Measurements from ENCODE around the gene CNPY2. TPM values are rescaled to one million over a fixed set of nuclear protein-coding genes. Genes with fewer than 3 reads are reported as not detected.
A peak's percentile ranks its signal among the peaks of the same experiment; 100 is the strongest.

Gene CNPY2
- 199 TPM for polyA plus RNA-seq (2013, experiment 1 of 2)
- 210 TPM for polyA plus RNA-seq (2013, experiment 2 of 2)

GRCh38 chr12:56315622-56316473, at the start of gene CNPY2:
Gene CNPY2, minus strand, starts transcription at chr12:56315988. Its CDS starts 771 bp downstream, at chr12:56315217.
- Histone ChIP-seq H2BK15ac (ENCODE audit: low read depth, poor library complexity, severe bottlenecking) (peak within 1 kb of the TSS; percentile 13), H3K27ac (ENCODE audit: low read length, poor library complexity, severe bottlenecking) (peak within 1 kb of the TSS; percentile 91), H2AK5ac (ENCODE audit: low read length, severe bottlenecking) (peak within 1 kb of the TSS; percentile 86), H4K91ac (ENCODE audit: low read length) (peak within 1 kb of the TSS; percentile 95), H3K4me3 (ENCODE audit: insufficient read depth in 1 of 2, low read depth in 1 of 2, low read length in 2 of 2) (peak within 1 kb of the TSS; percentile 91 to 100), H3K14ac (ENCODE audit: low read length in 2 of 2) (peak within 1 kb of the TSS in 1 of 2 experiments; percentile 95), H3K9me3 (ENCODE audit: control insufficient read depth, low read length) (no peaks in the 10 kb centered on the region), H2BK120ac (ENCODE audit: low read depth, low read length) (peak within 1 kb of the TSS; percentile 62), H3K27me3 (ENCODE audit: control insufficient read depth in 1 of 2, insufficient read depth in 1 of 2, low read length in 2 of 2) (no peaks in the 10 kb centered on the region), H2AFZ (ENCODE audit: low read depth, low read length) (peak within 1 kb of the TSS; percentile 96), H3K18ac (ENCODE audit: low read depth in 1 of 2, low read length in 2 of 2) (peak within 1 kb of the TSS; percentile 96 to 99), H3K79me1 (replicated peaks; ENCODE audit: low read length, poor library complexity, severe bottlenecking) (peaks cover 11% of the 10 kb centered on the region), H3K4me1 (ENCODE audit: control insufficient read depth, insufficient read depth, low read depth, low read length) (peaks cover 6% of the 10 kb centered on the region), H3K4ac (ENCODE audit: low read depth in 1 of 2, low read length in 2 of 2) (peak within 1 kb of the TSS; percentile 86 to 90), H3K36me3 (ENCODE audit: control insufficient read depth in 1 of 2, insufficient read depth in 2 of 2, low read depth in 1 of 2, low read length in 2 of 2) (peaks cover 31 to 34% of the 10 kb centered on the region in 2 experiments), H2BK12ac (ENCODE audit: low read length in 2 of 2) (peak within 1 kb of the TSS; percentile 66 to 86), H3K4me2 (ENCODE audit: low read length, poor library complexity, severe bottlenecking) (peak within 1 kb of the TSS; percentile 88), H4K8ac (ENCODE audit: low read length) (peak within 1 kb of the TSS; percentile 93), H2BK5ac (ENCODE audit: low read depth, low read length, poor library complexity, severe bottlenecking) (peak within 1 kb of the TSS; percentile 48), H3K23ac (ENCODE audit: low read length in 2 of 2) (peak within 1 kb of the TSS; percentile 22 to 92), H3K9ac (ENCODE audit: low read length) (peak within 1 kb of the TSS; percentile 96)
- DNase-seq = peak; percentile 98
- WGBS = under 1% methylated on average over 62 of the region's 62 CpGs

GRCh38 chr12:56362130-56363059, 46.6 kb upstream of the CNPY2 start, which contains the start of gene APOF:
Gene APOF, minus strand, starts transcription at chr12:56362857. Its CDS starts 112 bp downstream, at chr12:56362745.
- H3K14ac ChIP-seq (ENCODE audit: low read length in 2 of 2) = no peak within 1 kb of the TSS
- no peak for DNase-seq
- no peak within 1 kb of the TSS for H3K23ac ChIP-seq (ENCODE audit: low read length in 2 of 2)
- H3K4me1 ChIP-seq (ENCODE audit: control insufficient read depth, insufficient read depth, low read depth, low read length) = peaks cover 2% of the 10 kb centered on the region
- H3K4me3 ChIP-seq (ENCODE audit: insufficient read depth in 1 of 2, low read depth in 1 of 2, low read length in 2 of 2) = no peak within 1 kb of the TSS
- no peak within 1 kb of the TSS for H2AFZ ChIP-seq (ENCODE audit: low read depth, low read length)
- no peak within 1 kb of the TSS for H2BK12ac ChIP-seq (ENCODE audit: low read length in 2 of 2)
- no peak within 1 kb of the TSS for H2BK15ac ChIP-seq (ENCODE audit: low read depth, poor library complexity, severe bottlenecking)
- no peaks in the 10 kb centered on the region for H3K9me3 ChIP-seq (ENCODE audit: control insufficient read depth, low read length)
- H3K36me3 ChIP-seq (ENCODE audit: control insufficient read depth in 1 of 2, insufficient read depth in 2 of 2, low read depth in 1 of 2, low read length in 2 of 2) = peaks cover 0 to 6% of the 10 kb centered on the region in 2 experiments
- H4K91ac ChIP-seq (ENCODE audit: low read length) = no peak within 1 kb of the TSS
- no peak within 1 kb of the TSS for H2AK5ac ChIP-seq (ENCODE audit: low read length, severe bottlenecking)
- H3K4ac ChIP-seq (ENCODE audit: low read depth in 1 of 2, low read length in 2 of 2) = no peak within 1 kb of the TSS
- no peak within 1 kb of the TSS for H2BK120ac ChIP-seq (ENCODE audit: low read depth, low read length)
- H3K18ac ChIP-seq (ENCODE audit: low read depth in 1 of 2, low read length in 2 of 2) = no peak within 1 kb of the TSS
- no peak within 1 kb of the TSS for H2BK5ac ChIP-seq (ENCODE audit: low read depth, low read length, poor library complexity, severe bottlenecking)
- no peaks in the 10 kb centered on the region for H3K27me3 ChIP-seq (ENCODE audit: control insufficient read depth in 1 of 2, insufficient read depth in 1 of 2, low read length in 2 of 2)
- H4K8ac ChIP-seq (ENCODE audit: low read length) = no peak within 1 kb of the TSS
- H3K79me1 ChIP-seq (replicated peaks; ENCODE audit: low read length, poor library complexity, severe bottlenecking) = no peaks in the 10 kb centered on the region
- 89% methylated on average over 9 of the region's 10 CpGs for WGBS
- no peak within 1 kb of the TSS for H3K27ac ChIP-seq (ENCODE audit: low read length, poor library complexity, severe bottlenecking)
- no peak within 1 kb of the TSS for H3K4me2 ChIP-seq (ENCODE audit: low read length, poor library complexity, severe bottlenecking)
- no peak within 1 kb of the TSS for H3K9ac ChIP-seq (ENCODE audit: low read length)

DNA sequence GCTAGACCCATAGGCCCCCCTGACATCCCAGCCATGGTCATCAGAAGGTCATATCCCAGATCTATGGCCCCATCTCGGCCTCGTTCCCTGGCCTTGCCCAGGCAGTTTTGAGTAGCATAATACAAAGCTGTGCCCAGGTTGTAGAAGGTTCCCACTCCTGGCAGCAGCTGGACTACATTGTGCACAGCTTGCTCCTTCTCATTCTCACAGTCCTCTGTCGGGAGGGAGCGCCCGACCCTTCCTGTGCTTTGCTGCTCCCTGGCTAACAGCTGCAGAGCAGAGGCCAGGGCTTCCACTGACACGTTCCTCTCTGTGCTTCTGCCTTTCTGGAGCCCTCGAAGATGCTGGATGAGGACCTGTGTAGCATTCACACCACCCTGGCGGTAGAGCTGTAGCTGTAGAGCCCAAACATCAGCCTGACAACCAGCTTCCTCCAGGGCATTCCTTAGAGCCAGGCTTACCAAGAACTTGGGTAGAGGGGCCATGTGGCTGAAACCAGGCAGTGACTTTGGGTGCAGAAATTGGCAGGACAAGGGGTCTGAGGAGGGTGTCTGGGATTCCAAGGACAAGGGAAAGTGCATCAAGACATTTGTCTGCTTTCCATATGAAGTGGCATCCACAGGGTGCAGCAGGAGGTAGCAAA, 45.8 kb upstream of the CNPY2 start:
- Histone ChIP-seq H3K4me1 (ENCODE audit: control insufficient read depth, insufficient read depth, low read depth, low read length) (peaks cover 2% of the 10 kb centered on the region), H3K18ac (ENCODE audit: low read depth in 1 of 2, low read length in 2 of 2) (no peak overlapping the region), H3K79me1 (replicated peaks; ENCODE audit: low read length, poor library complexity, severe bottlenecking) (no peaks in the 10 kb centered on the region), H3K23ac (ENCODE audit: low read length in 2 of 2) (no peak overlapping the region), H2BK12ac (ENCODE audit: low read length in 2 of 2) (no peak overlapping the region), H3K4ac (ENCODE audit: low read depth in 1 of 2, low read length in 2 of 2) (no peak overlapping the region), H3K9ac (ENCODE audit: low read length) (no peak overlapping the region), H2BK5ac (ENCODE audit: low read depth, low read length, poor library complexity, severe bottlenecking) (no peak overlapping the region), H2BK15ac (ENCODE audit: low read depth, poor library complexity, severe bottlenecking) (no peak overlapping the region), H4K91ac (ENCODE audit: low read length) (no peak overlapping the region), H3K4me2 (ENCODE audit: low read length, poor library complexity, severe bottlenecking) (no peak overlapping the region), H4K8ac (ENCODE audit: low read length) (no peak overlapping the region), H3K4me3 (ENCODE audit: insufficient read depth in 1 of 2, low read depth in 1 of 2, low read length in 2 of 2) (peak overlapping the region in 1 of 2 experiments; percentile 85), H2AFZ (ENCODE audit: low read depth, low read length) (no peak overlapping the region), H3K9me3 (ENCODE audit: control insufficient read depth, low read length) (no peaks in the 10 kb centered on the region), H3K27me3 (ENCODE audit: control insufficient read depth in 1 of 2, insufficient read depth in 1 of 2, low read length in 2 of 2) (no peaks in the 10 kb centered on the region), H2BK120ac (ENCODE audit: low read depth, low read length) (no peak overlapping the region), H2AK5ac (ENCODE audit: low read length, severe bottlenecking) (no peak overlapping the region), H3K27ac (ENCODE audit: low read length, poor library complexity, severe bottlenecking) (no peak overlapping the region), H3K14ac (ENCODE audit: low read length in 2 of 2) (no peak overlapping the region), H3K36me3 (ENCODE audit: control insufficient read depth in 1 of 2, insufficient read depth in 2 of 2, low read depth in 1 of 2, low read length in 2 of 2) (peaks cover 0 to 8% of the 10 kb centered on the region in 2 experiments)
- DNase-seq = no peak
- WGBS = 90% methylated on average over 8 of the region's 8 CpGs

Data from mesenchymal stem cell (in vitro differentiated cells and primary cell).